ENCODE measurements around the gene YTHDF1.

- TF ChIP-seq CTCF (IDR thresholded peaks at IDR 0.05) (no peak), EP300 (IDR thresholded peaks at IDR 0.05) (no peak)
These were observed 26.6 kb downstream of the YTHDF1 start for GRCh38 chr20:63189322-63189642.

All from upper lobe of left lung (tissue), 4 donors.